ENCODE measurements around the gene DIPK1B. TPM values are rescaled to one million over a fixed set of nuclear protein-coding genes. Genes with fewer than 3 reads are reported as not detected.

The DIPK1B gene
- total RNA-seq, 4 donors from 2014 or later, result 7.1 to 13.5 (median 9.5) TPM

DNA sequence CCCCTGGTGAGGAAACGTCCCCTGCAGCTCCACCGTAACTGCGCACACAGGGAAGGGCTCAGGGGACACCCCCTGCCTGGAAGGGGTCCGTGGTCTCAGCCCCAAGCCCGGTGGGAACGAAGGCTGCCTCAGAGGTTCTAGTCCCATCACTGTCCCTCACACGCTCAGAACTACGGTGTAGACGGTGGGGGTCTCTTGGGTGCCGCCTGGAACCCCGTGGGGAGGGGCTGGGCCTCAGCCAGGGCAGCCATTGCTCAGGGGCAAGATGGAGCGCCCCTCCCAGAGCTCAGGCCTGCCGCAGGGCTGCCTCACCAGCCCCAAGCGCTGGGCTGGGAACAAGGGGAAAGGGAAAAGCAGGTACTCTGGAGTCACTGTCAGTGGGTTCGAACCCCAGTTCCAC is 28.0 kb upstream of the DIPK1B start:
- 85 to 88% methylated on average over 12 to 13 of the region's 15 CpGs for WGBS, 2 donors
- intact Hi-C loops (cut with DNase I; ENCODE audit: low total_unique reads), result no loop called here
- DNase-seq (ENCODE audit: low spot score in 2 of 2), result no peak
- TF ChIP-seq, protein P1, sequence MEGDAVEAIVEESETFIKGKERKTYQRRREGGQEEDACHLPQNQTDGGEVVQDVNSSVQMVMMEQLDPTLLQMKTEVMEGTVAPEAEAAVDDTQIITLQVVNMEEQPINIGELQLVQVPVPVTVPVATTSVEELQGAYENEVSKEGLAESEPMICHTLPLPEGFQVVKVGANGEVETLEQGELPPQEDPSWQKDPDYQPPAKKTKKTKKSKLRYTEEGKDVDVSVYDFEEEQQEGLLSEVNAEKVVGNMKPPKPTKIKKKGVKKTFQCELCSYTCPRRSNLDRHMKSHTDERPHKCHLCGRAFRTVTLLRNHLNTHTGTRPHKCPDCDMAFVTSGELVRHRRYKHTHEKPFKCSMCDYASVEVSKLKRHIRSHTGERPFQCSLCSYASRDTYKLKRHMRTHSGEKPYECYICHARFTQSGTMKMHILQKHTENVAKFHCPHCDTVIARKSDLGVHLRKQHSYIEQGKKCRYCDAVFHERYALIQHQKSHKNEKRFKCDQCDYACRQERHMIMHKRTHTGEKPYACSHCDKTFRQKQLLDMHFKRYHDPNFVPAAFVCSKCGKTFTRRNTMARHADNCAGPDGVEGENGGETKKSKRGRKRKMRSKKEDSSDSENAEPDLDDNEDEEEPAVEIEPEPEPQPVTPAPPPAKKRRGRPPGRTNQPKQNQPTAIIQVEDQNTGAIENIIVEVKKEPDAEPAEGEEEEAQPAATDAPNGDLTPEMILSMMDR (IDR thresholded peaks at IDR 0.05), result no peak
- TF ChIP-seq POLR2A (IDR thresholded peaks at IDR 0.05), result no peak
- no peak overlapping the region for H3K4me3 ChIP-seq (ENCODE audit: low read depth, poor library complexity, severe bottlenecking)

DNA sequence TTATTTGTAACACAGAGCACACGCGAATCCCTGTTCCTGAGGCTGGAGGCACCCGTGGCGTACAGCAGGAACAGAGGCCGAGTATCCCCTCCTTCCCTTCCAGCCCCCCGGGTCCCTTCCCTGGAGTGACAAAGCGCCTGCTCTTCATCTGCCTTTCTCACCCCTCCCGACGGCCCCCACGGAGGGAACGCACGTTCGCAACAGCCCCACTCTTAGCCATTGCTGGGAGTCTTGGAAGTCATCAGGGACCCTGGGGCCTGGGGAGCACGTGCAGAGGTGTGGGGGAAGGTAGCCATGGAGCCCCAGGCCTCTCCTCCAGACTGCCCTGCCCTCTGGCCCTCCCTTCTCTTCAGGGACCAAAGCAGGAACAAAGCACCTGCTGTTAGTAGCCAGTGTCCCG is 27.6 kb upstream of the DIPK1B start:
- no peak overlapping the region for H3K4me3 ChIP-seq (ENCODE audit: low read depth, poor library complexity, severe bottlenecking)
- no peak for DNase-seq (ENCODE audit: low spot score in 2 of 2)
- intact Hi-C loops (cut with DNase I; ENCODE audit: low total_unique reads), result no loop called here
- no peak for TF ChIP-seq POLR2A (IDR thresholded peaks at IDR 0.05)
- TF ChIP-seq, protein P1 (IDR thresholded peaks at IDR 0.05), result no peak
- 85 to 91% methylated on average over 14 to 15 of the region's 15 CpGs for WGBS, 2 donors

DNA sequence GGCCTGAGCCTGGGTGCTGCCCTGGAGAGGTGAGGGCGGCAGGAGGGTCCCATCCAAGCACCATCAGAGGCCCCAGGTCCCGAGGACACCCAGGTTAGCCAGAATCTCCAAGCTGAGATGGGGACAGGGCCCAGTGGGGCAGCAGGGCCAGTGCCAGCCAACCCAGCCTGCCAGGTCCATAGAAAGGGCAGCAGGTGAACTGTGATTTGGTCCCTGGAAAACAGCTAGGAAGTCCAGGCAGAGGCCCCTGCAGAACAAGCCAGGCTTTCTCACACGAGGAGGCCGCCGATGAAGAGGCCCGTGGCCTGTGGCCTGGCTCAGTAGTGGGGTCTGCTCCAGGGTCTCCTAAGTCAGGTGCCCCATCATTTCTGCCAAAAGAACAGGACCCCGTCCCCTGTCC is 27.2 kb upstream of the DIPK1B start:
- WGBS, 2 donors, result 84 to 86% methylated on average over 5 to 7 of the region's 7 CpGs
- H3K4me3 ChIP-seq (ENCODE audit: low read depth, poor library complexity, severe bottlenecking), result no peak overlapping the region
- intact Hi-C loops (cut with DNase I; ENCODE audit: low total_unique reads), result no loop called here
- TF ChIP-seq, protein P1 (IDR thresholded peaks at IDR 0.05), result no peak
- TF ChIP-seq POLR2A (IDR thresholded peaks at IDR 0.05), result no peak
- no peak for DNase-seq (ENCODE audit: low spot score in 2 of 2)

DNA sequence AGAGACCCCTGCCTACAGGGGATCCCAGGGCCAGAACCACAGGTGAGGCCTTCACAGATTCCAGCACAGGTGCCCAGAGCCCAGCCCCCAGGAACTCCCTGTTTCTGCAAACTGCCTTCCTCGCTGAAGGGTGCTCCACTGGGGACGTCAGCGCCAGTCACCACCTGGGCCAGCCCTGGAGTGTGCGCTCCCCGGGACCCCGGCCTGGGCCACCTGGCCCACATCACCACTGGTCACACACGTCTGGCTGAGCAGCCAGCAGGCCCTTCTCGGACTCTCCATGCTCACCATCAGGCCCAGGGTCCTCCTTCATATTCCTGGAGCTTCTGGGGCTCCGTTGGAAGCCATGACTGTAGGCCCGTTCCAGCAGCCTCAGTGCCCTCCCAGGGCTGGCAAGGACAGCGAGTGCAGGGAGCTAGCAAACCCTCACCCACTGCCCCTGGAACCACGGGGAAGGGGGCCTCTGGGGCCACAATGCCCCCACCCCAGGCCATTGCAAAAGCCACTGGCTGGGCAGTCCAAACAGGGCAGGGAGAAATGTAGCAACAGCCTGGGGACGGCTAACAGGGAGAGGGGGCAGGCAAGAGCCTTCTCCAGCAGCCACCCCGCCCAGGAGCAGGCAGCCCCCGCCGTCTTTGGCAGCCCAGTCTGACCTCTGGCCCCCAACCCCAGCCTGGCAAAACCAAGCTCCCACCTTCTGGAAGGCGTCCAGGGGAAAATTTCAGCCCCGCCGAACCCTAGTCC is 26.4 kb upstream of the DIPK1B start:
- intact Hi-C loops (cut with DNase I; ENCODE audit: low total_unique reads), result no loop called here
- TF ChIP-seq POLR2A (IDR thresholded peaks at IDR 0.05), result no peak
- TF ChIP-seq, protein P1 (IDR thresholded peaks at IDR 0.05), result no peak
- DNase-seq (ENCODE audit: low spot score in 2 of 2), result no peak
- H3K4me3 ChIP-seq (ENCODE audit: low read depth, poor library complexity, severe bottlenecking), result peak overlapping the region; percentile 56
- 20 to 52% methylated on average over 12 to 18 of the region's 19 CpGs for WGBS, 2 donors

DNA sequence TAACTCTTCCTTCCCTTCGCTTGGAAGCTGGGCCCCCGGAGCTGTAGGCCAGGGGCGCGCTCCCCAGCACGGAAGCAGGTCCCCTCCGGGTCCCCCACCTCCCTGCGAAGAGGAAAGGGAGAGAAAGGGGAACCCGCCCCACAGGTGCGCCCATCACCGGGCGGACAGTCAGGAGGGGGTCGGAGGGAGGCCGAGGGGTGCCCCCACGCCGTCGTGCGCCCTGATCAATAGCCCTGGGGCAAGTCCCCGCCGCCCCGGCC is 25.9 kb upstream of the DIPK1B start:
- WGBS, 2 donors, result 0 to 2% methylated on average over 9 to 20 of the region's 20 CpGs
- H3K4me3 ChIP-seq (ENCODE audit: low read depth, poor library complexity, severe bottlenecking), result peak overlapping the region; percentile 56
- DNase-seq (ENCODE audit: low spot score in 2 of 2), result no peak
- TF ChIP-seq POLR2A (IDR thresholded peaks at IDR 0.05), result no peak
- TF ChIP-seq, protein P1 (IDR thresholded peaks at IDR 0.05), result no peak
- intact Hi-C loops (cut with DNase I; ENCODE audit: low total_unique reads), result no loop called here
